NCI-H146 treated with DMSO at 0.1 percent for 48 hours (cell line): ENCODE data around the gene COX10.
A peak's percentile ranks its signal among the peaks of the same experiment; 100 is the strongest.
"Not testable (repeated sequence)": the region's sequence is repeated elsewhere in the genome, so short reads cannot be mapped to it uniquely, and the experiment has no call there.

Source experiments
- DNase-seq: peaks from one replicate; lab custom pipeline; 2025; ENCODE audit not compliant: unreplicated experiment; lab: John Stamatoyannopoulos, UW

Gene COX10

DNA sequence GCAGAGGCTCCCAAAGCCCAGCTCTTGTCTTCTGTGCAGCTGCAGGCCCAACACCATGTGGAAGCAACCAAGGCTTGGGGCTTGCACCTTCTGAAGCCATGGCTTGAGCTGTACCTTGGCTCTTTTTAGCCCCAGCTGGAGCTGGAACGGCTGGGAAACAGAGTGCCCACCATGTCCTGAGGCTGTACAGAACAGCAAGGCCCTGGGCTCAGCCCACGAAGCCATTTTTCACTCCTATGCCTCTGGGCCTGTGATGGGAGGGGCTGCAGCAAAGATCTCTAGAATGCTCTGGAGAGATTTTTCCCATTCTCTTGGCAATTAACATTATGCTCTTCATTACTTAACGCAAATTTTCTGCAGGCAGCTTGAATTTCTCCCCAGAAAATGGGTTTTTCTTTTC lies 99.3 kb downstream of the COX10 start:
- DNase-seq: no peak

DNA sequence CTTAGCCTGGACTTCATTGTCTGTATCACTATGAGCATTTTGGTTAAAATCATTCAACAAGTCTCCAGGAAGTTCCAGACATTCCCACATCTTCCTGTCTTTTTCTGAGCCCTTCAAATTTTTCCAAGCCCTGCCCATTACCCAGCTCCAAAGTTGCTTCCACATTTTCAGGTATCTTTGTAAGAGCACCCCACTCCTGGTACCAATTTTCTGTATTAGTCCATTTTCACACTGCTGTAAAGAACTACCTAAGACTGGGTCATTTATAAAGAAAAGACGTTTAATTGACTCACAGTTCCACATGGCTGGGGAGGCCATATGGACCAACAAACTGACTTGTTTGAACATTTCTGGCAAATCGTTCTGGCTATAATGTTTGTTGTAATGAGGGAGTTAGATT lies 100.0 kb downstream of the COX10 start:
- no peak for DNase-seq

DNA sequence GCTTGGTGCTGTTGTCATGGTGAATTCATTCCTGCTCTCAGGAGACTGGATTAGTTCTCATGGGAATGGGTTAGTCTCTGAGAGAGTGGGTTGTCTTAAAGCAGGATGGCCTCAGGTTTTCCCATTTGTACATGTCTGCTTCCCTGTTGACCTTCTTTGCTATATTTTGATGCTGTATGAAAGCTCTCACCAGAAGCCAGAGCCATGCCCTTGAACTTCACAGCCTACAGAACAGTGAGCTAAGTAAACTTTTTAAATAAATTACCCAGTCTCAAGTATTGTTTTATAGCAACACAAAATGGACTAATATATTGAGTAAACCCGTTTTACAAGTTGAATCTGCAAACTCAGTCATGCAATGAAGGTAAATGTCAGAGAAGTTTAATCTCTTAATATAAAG lies 100.6 kb downstream of the COX10 start:
- DNase-seq: no peak

DNA sequence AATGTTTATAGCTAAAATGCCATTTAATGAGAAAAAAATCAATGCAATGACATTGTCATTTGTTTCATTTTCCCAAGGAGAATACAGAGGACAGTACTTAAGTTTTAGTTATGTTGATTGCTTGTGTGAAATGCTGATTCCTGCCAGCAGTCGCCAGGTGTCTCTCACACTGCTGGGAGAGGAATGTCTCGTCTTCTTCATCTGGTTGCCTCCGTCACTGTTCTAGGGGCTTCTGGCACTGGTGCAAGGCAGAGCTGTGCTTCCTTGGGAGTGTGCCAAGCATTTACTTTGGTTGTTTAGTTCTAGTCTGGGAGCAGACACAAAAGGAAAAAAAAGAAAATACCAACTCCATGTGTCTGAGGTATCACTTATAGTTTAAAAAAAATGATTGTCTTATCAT lies 107.7 kb downstream of the COX10 start:
- DNase-seq: not testable (repeated sequence)

DNA sequence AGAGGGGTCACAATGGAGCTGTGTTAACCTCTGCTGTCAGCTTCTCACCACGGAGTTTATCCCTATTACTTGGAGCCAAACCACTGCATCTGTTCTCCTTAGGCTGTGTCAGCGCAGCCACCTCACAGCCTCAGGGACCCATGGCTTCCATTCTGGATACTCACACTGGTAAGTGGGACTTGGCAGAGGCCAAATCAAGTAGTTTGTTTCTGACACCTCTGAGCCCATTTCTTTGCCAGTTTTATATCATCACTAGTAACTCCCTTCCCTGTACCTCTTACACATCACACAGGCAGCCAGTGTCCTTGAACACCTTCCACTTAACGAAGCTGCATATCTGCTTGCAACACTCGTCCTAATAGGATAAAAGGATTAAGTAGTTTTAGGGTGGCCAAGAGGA lies 108.5 kb downstream of the COX10 start:
- not testable (repeated sequence) for DNase-seq

- not testable (repeated sequence) for DNase-seq
Measured at GRCh38 chr17:14179951-14180350, 110.6 kb downstream of the COX10 start.

DNA sequence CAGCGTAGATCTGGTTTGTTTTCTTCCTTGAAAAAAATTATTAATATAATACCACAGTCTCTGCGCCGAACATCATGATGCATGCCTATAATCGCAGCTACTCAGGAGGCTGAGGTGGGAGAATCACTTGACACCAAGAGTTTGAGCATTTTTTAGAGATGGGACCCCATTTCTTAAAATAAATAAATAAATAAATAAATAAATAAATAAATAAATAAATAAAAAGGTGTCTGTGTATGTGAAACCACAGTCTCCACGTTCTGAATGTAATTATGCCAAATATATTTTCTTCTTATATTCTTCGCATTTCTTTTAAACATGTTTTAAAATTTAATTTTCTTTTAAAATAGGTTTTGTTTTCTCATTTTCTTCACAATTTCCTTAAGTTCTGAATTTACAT lies 112.8 kb downstream of the COX10 start:
- DNase-seq: not testable (repeated sequence)

GRCh38 chr17:14184536-14184935 lies 115.2 kb downstream of the COX10 start:
- DNase-seq: not testable (repeated sequence)

DNA sequence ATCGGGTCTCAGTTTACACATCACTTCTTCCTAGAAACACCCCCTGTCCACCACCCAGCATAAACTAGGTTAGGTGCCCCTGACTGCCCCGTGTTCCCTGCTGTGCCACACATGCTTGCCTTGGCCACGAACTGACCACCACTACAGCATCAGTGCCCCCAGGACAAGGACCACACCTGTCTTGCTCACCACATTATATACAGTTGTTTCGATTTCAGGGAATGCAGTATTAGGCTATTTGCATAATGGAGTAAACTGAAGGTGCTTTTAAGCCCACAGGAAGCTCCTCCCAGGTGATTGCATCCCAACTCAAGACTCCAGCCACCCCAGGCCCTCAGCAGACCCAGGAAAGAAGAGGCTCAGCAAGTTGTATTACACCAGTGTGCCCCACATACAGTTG lies 117.1 kb downstream of the COX10 start:
- not testable (repeated sequence) for DNase-seq

GRCh38 chr17:14190774-14191173 lies 121.5 kb downstream of the COX10 start:
- not testable (repeated sequence) for DNase-seq

GRCh38 chr17:14191469-14191868 lies 122.2 kb downstream of the COX10 start:
- not testable (repeated sequence) for DNase-seq

DNA sequence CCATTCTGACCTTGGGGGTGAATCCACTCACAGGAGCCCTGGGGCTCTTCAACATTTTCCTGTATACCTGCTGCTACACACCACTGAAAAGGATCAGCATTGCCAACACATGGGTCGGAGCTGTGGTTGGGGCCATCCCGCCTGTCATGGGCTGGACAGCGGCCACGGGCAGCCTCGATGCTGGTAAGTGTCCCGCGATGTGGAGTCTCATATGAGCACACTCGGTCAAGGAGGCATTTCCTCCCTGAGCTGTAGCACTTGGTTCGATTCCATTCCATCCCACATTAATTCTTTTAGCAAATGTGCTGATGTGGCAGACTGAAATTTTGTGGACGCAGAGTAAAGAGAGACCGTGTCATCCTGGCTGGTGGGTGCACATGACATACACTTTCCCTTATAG lies 122.7 kb downstream of the COX10 start:
- not testable (repeated sequence) for DNase-seq

DNA sequence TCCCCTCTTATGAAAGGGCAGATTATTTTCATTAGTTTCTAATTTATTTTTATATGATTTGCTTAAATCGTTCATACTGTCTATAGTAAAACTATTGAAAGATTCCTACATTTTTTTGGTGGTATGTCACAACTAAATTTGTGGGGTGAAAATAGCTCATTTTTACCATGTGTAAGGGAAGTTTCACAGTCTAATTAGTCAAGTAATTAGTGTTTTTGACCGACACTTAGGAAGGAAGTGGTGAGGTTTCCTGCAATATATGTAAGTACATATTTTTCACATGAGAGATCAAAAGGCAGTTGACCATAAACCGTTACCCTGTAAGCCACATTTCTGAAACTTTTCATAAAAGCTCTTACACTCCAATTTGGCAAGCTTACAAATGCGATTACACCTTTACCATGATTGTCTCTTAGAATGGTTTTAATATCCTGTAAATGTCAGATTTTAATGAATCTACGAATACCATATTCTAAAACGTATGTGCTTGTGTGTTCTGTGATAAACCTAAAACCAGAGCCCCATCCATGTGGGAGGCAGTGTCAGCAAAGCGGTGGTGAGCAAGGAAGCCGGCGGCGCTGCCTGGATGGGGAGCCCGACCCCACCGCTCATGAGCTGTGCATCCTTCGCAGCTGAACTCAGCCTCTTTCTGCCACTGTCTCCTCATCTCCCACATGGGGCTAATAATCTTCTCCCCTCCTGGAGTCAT lies 123.5 kb downstream of the COX10 start:
- DNase-seq: not testable (repeated sequence)

DNA sequence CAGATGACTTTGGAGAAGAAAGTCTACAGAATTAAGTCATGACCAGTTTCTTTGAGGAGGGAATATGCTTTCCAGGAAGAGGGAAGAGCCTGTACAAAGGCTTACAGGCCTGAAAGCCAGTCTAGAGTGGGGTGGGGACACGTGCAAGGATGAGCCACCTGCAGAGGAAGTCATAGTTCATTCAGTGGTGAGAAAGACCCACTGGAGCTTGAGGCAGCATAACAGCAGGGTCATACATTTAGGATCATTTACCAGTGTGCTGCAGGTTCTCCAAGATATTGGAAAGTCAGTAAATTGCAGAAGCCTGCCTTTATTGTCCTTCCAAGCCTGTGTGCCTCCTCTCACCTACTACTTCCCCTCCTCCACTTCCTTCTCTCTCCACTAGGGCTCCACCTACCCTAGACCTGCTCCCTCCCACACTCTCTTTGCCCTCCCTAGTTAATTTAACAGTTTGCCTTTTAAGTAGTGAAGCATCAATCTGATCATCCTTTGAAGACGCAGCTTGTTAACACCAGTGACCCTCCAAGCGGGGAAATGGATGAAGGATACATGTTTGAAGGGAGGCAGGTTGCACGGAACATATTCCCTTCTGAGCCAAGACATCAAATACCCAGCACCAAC lies 127.2 kb downstream of the COX10 start:
- no peak for DNase-seq

DNA sequence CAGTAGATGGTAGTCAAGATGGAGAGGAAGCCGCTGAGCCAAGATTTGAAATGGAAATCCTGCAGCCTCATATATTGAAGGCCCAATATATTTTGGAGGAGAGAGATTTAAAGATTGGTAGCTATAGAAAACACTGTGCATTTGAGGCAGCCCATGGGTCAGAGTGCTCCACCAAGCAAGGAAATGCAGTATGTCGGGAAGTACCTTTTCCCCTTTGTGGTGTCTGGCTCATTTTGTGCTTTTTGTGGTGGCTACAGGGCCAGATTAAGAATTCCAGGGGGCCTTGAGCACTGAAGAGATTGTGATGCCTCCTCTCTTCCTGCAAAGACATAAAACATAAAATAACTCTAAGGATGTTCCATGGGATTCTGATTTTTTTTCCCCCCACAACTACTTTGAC lies 127.8 kb downstream of the COX10 start:
- DNase-seq: no peak

DNA sequence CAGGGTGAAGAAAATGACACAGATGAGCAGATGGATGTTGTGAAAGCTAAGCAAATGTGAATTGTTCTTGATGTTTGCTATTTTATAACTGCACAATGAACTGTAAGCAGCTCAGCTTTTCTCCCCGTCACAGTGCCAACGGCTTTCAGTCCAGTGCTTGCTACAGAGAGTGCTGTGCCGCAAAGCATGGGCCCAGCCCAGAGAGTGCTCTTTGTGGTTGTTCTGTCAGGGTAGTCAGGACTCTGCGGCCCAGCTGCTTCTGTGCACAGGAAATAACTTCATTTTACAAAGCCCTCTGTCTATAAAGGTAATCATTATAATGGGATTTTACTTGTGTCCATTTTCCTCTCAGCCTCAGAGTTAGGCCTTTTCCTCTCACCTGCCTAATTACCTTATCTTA lies 128.3 kb downstream of the COX10 start:
- no peak for DNase-seq

GRCh38 chr17:14198013-14198412 lies 128.7 kb downstream of the COX10 start:
- DNase-seq: peak; percentile 0

DNA sequence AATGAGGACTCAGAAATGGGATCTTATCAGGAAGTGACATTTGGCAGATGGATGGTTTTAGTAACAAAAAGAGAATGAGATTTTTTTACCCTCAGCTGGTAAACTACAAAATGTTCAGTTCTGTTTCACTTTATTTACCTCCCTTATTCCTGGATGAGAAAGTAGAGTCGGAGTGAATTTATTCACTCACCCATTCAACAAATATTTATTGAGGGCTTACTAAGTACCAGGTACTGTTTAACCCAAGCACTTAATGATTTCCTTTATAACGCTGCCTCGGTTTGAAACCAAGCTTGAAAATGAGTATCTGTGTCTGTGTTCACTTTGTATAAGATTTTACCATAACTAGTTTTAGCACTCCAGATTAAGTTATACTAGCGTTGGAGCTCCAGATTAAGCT lies 129.3 kb downstream of the COX10 start:
- no peak for DNase-seq

DNA sequence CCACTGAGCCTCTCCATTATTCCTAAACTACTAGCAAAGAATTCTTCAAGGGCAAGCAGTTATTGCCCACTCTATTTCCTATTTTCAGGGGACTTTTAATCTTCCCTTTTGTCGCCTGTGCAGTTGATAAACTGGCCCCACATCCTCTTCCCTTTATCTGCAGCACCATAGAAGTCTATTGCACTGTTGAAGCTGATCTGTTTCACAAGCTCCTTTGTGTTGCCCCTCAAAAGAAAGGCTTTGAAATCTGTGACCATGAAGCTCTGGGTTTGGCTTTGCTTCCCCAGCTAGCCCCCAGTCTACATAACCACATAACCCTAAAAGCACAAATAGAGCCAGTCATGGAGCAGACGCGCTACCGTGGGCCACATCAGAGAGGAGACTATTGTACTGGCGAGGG lies 130.3 kb downstream of the COX10 start:
- DNase-seq: no peak

GRCh38 chr17:14200354-14200753 lies 131.1 kb downstream of the COX10 start:
- DNase-seq: no peak

DNA sequence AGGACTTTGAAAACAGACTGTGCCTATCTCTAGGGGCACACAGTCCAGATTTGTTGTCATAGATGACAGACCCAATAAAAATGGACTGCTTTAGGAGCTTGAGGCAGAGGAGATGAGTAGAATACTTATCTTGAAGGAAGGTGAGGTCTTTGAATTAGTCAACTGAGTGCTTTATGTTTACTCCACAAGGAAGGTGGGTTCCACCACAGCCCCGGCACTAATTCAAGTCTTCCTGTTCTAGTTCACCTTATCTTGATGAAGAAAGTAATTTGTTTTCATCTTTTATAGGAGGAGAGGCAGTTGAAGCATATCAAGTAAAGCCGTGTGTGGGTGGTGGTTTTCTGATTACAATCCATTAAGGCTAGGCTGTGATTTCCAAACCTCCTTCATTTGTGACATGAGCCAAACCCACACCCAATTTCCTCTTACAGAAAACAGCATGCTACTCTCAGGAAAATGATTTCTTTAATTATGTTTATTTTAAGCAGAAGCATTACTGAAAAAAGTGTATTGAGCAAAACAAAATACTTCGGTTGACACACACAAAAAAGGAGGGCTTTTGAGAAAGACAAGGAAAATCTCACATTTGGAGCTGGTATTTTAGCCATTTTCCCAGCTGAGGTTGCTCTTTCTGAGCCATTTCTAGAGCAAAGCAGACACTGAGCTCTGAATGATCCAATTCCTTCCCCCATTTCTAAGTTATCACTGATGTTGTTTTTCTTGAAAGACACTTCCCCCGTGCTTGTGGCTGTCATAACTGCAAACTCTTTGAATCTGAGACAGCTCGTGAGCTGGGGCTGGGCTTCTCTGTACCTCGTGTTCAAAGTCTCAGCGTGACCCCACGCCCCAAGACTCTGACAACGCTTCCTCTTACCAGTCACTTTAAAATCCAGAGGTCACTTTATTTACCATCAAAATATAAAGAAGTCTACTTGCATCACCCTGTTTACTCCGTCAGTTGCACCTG lies 132.0 kb downstream of the COX10 start:
- no peak for DNase-seq

DNA sequence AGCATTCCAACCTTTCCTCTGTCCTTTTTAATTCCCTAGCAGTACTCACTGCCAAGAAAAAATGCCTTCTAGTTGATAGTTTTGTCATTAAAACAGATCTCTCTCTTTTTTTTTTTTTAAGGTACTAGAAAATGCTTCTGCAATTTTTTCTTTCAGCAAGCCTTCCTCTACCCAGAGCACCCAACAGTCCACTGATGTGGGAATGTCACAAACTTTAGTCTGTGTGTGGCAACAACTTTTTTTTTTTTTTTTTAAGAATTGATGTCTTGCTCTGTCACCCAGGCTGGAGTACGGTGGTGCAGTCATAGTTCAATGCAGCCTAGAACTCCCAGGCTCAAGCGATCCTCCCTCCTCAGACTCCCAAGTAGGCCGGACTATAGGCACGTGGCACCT lies 132.7 kb downstream of the COX10 start:
- DNase-seq: no peak
